GM21723 (cell line): ENCODE results near the gene FLG.
"Not testable (repeated sequence)": the region's sequence is repeated elsewhere in the genome, so short reads cannot be mapped to it uniquely, and the experiment has no call there.

ENCODE experiments used
- ATAC-seq: cut with Tn5 transposase; IDR thresholded peaks from one replicate; pipeline ENCODE4 v1.9.1; 2021; ENCODE audit warnings: mild to moderate bottlenecking, moderate library complexity; ENCODE audit not compliant: unreplicated experiment

Gene FLG

DNA sequence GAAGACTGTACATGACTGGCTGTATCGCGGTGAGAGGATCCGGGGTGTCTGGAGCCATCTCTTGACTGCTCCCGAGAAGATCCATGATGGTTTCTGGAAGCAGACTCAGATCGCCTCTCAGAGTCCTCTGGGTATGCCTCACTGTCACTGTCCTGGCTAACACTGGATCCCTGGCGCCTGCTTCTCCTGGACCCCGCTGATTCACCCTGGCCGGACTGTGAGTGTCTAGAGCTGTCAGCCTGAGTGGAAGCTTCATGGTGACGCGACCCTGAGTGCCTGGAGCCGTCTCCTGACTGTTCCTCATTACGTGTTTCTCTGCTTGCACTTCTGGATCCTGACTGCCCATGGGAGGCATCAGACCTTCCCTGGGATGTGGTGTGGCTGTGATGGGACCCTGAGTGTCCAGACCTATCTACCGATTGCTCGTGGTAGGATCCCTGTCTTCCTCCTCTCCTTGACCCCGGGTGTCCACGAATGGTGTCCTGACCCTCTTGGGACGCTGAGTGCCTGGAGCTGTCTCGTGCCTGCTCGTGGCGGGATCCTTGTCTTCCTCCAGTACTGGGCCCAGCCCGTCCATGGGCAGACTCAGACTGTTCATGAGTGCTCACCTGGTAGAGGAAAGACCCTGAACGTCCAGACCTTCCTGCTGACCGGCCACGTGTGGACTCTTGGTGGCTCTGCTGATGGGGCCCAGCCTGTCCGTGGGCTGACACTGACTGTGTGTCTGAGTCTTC, 21.7 kb downstream of the FLG start:
- not testable (repeated sequence) for ATAC-seq

DNA sequence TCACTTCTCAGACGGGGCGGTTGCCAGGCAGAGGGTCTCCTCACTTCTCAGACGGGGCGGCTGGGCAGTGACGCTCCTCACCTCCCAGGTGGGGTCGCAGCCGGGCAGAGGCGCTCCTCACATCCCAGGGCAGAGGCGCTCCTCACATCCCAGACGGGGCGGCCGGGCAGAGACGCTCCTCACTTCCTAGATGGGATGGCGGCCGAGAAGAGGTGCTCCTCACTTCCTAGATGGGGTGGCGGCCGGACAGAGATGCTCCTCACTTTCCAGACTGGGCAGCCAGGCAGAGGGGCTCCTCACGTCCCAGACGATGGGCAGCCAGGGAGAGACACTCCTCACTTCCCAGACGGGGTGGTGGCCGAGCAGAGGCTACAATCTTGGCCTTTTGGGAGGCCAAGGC, 68.6 kb downstream of the FLG start:
- not testable (repeated sequence) for ATAC-seq
